Mesenchymal stem cell (in vitro differentiated cells and primary cell): ENCODE data around the gene CDKN1A.
A peak's percentile ranks its signal among the peaks of the same experiment; 100 is the strongest.

ENCODE experiments used
- DNase-seq: peaks from one replicate; pipeline ENCODE4 v3.0.0-alpha.2; 2013
- H2AFZ ChIP-seq: one replicate; pipeline ENCODE4 v1.6.1; 2013; ENCODE audit warnings: low read depth, mild to moderate bottlenecking, control low read depth, inconsistent platforms, low read length, moderate library complexity
- H2AK5ac ChIP-seq: 2 replicates; pipeline ENCODE4 v1.6.1; 2013; ENCODE audit warnings: low read length, moderate library complexity, mild to moderate bottlenecking, inconsistent platforms; ENCODE audit not compliant: severe bottlenecking
- H2BK120ac ChIP-seq: one replicate; pipeline ENCODE4 v1.6.1; 2013; ENCODE audit warnings: low read depth, mild to moderate bottlenecking, inconsistent platforms, low read length, moderate library complexity
- H2BK12ac ChIP-seq, 2 experiments: one replicate each; pipeline ENCODE4 v1.6.1; 2013; ENCODE audit warnings: inconsistent platforms in 2 of 2, low read length in 2 of 2, mild to moderate bottlenecking in 2 of 2, moderate library complexity in 2 of 2, control low read depth in 1 of 2
- H2BK15ac ChIP-seq: one replicate; pipeline ENCODE4 v1.6.1; 2013; ENCODE audit warnings: mild to moderate bottlenecking, low read depth, inconsistent platforms; ENCODE audit not compliant: poor library complexity, severe bottlenecking
- H2BK5ac ChIP-seq: 2 replicates; pipeline ENCODE4 v1.6.1; 2013; ENCODE audit warnings: low read depth, mild to moderate bottlenecking, low read length, control low read depth, inconsistent platforms; ENCODE audit not compliant: poor library complexity, severe bottlenecking
- H3K14ac ChIP-seq, 2 experiments: one replicate each; pipeline ENCODE4 v1.6.1; 2013; ENCODE audit warnings: inconsistent platforms in 2 of 2, low read length in 2 of 2, control low read depth in 1 of 2, mild to moderate bottlenecking in 1 of 2, moderate library complexity in 1 of 2
- H3K18ac ChIP-seq, 2 experiments: one replicate each; pipeline ENCODE4 v1.6.1; 2013; ENCODE audit warnings: inconsistent platforms in 2 of 2, low read length in 2 of 2, control low read depth in 1 of 2, low read depth in 1 of 2, mild to moderate bottlenecking in 1 of 2
- H3K23ac ChIP-seq, 2 experiments: one replicate each; pipeline ENCODE4 v1.6.1; 2013; ENCODE audit warnings: inconsistent platforms in 2 of 2, low read length in 2 of 2, mild to moderate bottlenecking in 2 of 2, moderate library complexity in 2 of 2, control low read depth in 1 of 2
- H3K27ac ChIP-seq: 2 replicates; pipeline ENCODE4 v1.5.1; 2013; ENCODE audit warnings: mild to moderate bottlenecking, moderate library complexity, low read length, control low read depth, inconsistent platforms; ENCODE audit not compliant: poor library complexity, severe bottlenecking
- H3K27me3 ChIP-seq, 2 experiments: 2 replicates each; pipeline versions ENCODE4 v1.6.1 to v1.7.0; 2013; ENCODE audit warnings: low read length in 2 of 2, mild to moderate bottlenecking in 2 of 2, moderate library complexity in 2 of 2, control low read depth in 1 of 2, inconsistent platforms in 1 of 2; ENCODE audit not compliant: control insufficient read depth in 1 of 2, insufficient read depth in 1 of 2
- H3K36me3 ChIP-seq, 2 experiments: 2 replicates each; pipeline versions ENCODE4 v1.6.1 to v1.7.0; 2013; ENCODE audit warnings: low read length in 2 of 2, control low read depth in 1 of 2, inconsistent platforms in 1 of 2, low read depth in 1 of 2, mild to moderate bottlenecking in 1 of 2; ENCODE audit not compliant: insufficient read depth in 2 of 2, control insufficient read depth in 1 of 2
- H3K4ac ChIP-seq, 2 experiments: one replicate each; pipeline ENCODE4 v1.6.1; 2013; ENCODE audit warnings: inconsistent platforms in 2 of 2, low read length in 2 of 2, mild to moderate bottlenecking in 2 of 2, moderate library complexity in 2 of 2, control low read depth in 1 of 2, low read depth in 1 of 2
- H3K4me1 ChIP-seq: 2 replicates; pipeline ENCODE4 v1.6.1; 2013; ENCODE audit warnings: low read depth, low read length, control low read depth; ENCODE audit not compliant: control insufficient read depth, insufficient read depth
- H3K4me2 ChIP-seq: 2 replicates; pipeline ENCODE4 v1.6.1; 2013; ENCODE audit warnings: low read length, mild to moderate bottlenecking, inconsistent platforms; ENCODE audit not compliant: poor library complexity, severe bottlenecking
- H3K4me3 ChIP-seq, 2 experiments: 2 replicates each; pipeline versions ENCODE4 v1.5.1 to v1.7.0; 2013; ENCODE audit warnings: low read length in 2 of 2, mild to moderate bottlenecking in 2 of 2, control low read depth in 1 of 2, low read depth in 1 of 2; ENCODE audit not compliant: insufficient read depth in 1 of 2
- H3K79me1 ChIP-seq: replicated peaks from 2 replicates; pipeline ENCODE4 v1.6.1; 2013; ENCODE audit warnings: mild to moderate bottlenecking, control low read depth, low read length, inconsistent platforms; ENCODE audit not compliant: poor library complexity, severe bottlenecking
- H3K9ac ChIP-seq: 2 replicates; pipeline ENCODE4 v1.7.0; 2013; ENCODE audit warnings: mild to moderate bottlenecking, low read length, moderate library complexity
- H3K9me3 ChIP-seq: 2 replicates; pipeline ENCODE4 v1.7.0; 2013; ENCODE audit warnings: mild to moderate bottlenecking, low read length; ENCODE audit not compliant: control insufficient read depth
- H4K8ac ChIP-seq: one replicate; pipeline ENCODE4 v1.6.1; 2013; ENCODE audit warnings: inconsistent platforms, mild to moderate bottlenecking, low read length, moderate library complexity
- H4K91ac ChIP-seq: one replicate; pipeline ENCODE4 v1.6.1; 2013; ENCODE audit warnings: mild to moderate bottlenecking, low read length, inconsistent platforms
- WGBS: methylation state at CpG from one replicate; pipeline ENCODE4 v1.1.7; 2013; ENCODE audit warnings: mixed read lengths; 5-methylcytosine and 5-hydroxymethylcytosine counted together

CDKN1A gene

GRCh38 chr6:36725581-36725980 lies 47.1 kb downstream of the CDKN1A start:
- H3K4me1 ChIP-seq, result peaks cover 5% of the 10 kb centered on the region
- no peak overlapping the region for H4K91ac ChIP-seq
- H3K27me3 ChIP-seq, result peaks cover 0 to 3% of the 10 kb centered on the region in 2 experiments
- no peak overlapping the region for H2AFZ ChIP-seq
- 86% methylated on average over 7 of the region's 7 CpGs for whole genome bisulfite sequencing
- no peak overlapping the region for H3K4me3 ChIP-seq
- no peak overlapping the region for H2AK5ac ChIP-seq
- H3K27ac ChIP-seq, result no peak overlapping the region
- no peak overlapping the region for H2BK12ac ChIP-seq
- no peak overlapping the region for H3K14ac ChIP-seq
- no peak overlapping the region for H2BK15ac ChIP-seq
- no peak overlapping the region for H3K18ac ChIP-seq
- no peak overlapping the region for H3K4ac ChIP-seq
- H3K23ac ChIP-seq, result no peak overlapping the region
- H4K8ac ChIP-seq, result no peak overlapping the region
- H3K9ac ChIP-seq, result no peak overlapping the region
- no peak overlapping the region for H3K4me2 ChIP-seq
- H3K79me1 ChIP-seq, result no peaks in the 10 kb centered on the region
- no peak overlapping the region for H2BK5ac ChIP-seq
- H3K9me3 ChIP-seq, result no peaks in the 10 kb centered on the region
- no peaks in the 10 kb centered on the region for H3K36me3 ChIP-seq
- no peak overlapping the region for H2BK120ac ChIP-seq
- DNase-seq, result no peak

DNA sequence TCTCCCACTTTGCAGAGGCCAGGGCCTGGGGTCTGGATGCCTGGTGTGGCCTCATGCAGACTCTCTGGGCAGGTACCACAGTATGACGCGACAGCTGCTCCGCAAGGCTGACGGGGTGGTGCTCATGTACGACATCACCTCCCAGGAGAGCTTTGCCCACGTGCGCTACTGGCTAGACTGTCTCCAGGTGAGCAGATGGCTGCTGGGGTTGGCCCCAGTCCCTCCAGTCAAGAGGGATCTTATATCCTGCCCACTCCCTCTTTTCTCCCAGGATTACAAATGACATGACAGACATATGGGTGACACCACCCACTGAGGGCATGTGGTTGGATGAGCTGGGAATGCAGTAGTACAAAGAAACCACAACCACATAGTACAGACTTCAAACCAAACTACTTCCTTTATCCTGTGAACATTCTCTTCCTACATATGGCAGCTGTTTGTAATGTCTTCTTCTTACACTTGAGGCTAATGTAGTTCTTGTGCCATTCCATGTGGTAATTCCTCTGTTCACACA lies 49.0 kb downstream of the CDKN1A start:
- Histone ChIP-seq H2BK15ac (no peak overlapping the region), H3K4ac (no peak overlapping the region), H3K4me2 (no peak overlapping the region), H2AK5ac (no peak overlapping the region), H3K23ac (no peak overlapping the region), H2BK12ac (no peak overlapping the region), H3K27ac (no peak overlapping the region), H2AFZ (no peak overlapping the region), H3K18ac (no peak overlapping the region), H3K79me1 (no peaks in the 10 kb centered on the region), H2BK5ac (no peak overlapping the region), H3K27me3 (peaks cover 0 to 2% of the 10 kb centered on the region in 2 experiments), H3K4me3 (no peak overlapping the region), H4K91ac (no peak overlapping the region), H4K8ac (no peak overlapping the region), H3K36me3 (no peaks in the 10 kb centered on the region), H3K4me1 (peaks cover 5% of the 10 kb centered on the region), H3K9ac (no peak overlapping the region), H2BK120ac (no peak overlapping the region), H3K14ac (no peak overlapping the region), H3K9me3 (no peaks in the 10 kb centered on the region)
- WGBS, result 89% methylated on average over 7 of the region's 7 CpGs
- peak; percentile 33 for DNase-seq

DNA sequence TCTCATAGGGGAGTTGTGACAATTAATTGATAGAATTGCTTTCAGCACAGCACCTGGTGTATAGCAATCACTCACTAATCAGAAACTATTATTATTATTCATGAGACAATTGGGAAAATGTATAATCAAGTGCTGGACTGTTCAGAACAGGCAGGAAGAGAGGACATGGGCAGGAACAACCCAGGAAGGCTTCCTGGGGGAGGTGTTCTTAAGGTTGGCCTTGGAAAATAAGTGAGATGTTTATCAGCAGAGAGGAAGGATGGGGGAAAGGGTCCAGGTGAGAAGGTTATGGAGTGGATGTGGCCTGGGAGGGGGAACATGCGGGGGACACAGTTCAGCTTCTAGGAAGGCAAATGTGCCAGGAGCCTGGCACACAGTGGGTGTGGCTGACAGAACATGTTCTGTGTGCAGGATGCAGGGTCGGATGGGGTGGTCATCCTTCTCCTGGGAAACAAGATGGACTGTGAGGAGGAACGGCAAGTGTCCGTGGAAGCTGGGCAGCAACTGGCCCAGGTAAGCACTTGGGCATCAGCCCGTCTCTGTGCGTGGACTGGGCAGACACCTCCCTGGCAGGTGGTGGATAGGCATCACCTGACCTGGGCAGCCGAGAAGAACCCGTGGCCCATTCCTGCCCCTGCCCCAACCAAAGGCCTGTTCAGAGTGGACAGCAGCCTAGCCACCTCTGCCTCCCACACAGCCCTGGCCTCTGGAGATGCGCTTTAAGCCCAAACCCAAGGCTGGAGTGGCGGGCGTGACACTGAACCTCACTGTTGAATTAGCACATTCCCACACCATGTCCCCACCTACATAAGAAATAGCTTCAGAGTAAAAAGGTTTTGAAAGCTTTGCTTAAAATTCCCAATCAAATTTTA lies 50.0 kb downstream of the CDKN1A start:
- Histone ChIP-seq H3K23ac (no peak overlapping the region), H3K27ac (no peak overlapping the region), H4K8ac (no peak overlapping the region), H3K14ac (peak overlapping the region in 1 of 2 experiments; percentile 18), H2BK120ac (no peak overlapping the region), H3K4me3 (peak overlapping the region in 1 of 2 experiments; percentile 3), H2BK12ac (peak overlapping the region in 1 of 2 experiments; percentile 37), H3K9me3 (no peaks in the 10 kb centered on the region), H2BK15ac (no peak overlapping the region), H3K9ac (peak overlapping the region; percentile 56), H2AK5ac (no peak overlapping the region), H4K91ac (no peak overlapping the region), H3K18ac (no peak overlapping the region), H3K36me3 (no peaks in the 10 kb centered on the region), H3K4ac (no peak overlapping the region), H2AFZ (no peak overlapping the region), H2BK5ac (no peak overlapping the region), H3K4me1 (peaks cover 5% of the 10 kb centered on the region), H3K4me2 (no peak overlapping the region), H3K27me3 (peaks cover 0 to 9% of the 10 kb centered on the region in 2 experiments), H3K79me1 (no peaks in the 10 kb centered on the region)
- 91% methylated on average over 11 of the region's 11 CpGs for WGBS
- no peak for DNase-seq

DNA sequence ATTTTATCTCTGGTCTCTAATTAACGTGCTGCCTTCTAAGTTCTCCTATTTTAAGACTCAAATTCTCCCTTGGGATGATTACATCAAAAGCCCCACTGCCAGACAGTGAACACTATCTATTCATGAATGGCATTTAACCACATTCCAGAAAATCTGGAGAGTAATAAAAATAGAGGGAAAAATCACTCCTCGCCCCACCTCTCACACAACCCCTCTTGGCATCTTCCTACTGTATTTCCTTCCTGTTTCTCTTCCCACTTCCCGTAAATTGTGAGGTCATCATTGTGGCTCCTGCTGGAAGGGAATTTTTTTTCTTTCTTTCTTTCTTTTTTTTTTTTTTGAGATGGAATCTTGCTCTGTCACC lies 50.6 kb downstream of the CDKN1A start:
- no peak overlapping the region for H3K4me3 ChIP-seq
- no peak overlapping the region for H2AFZ ChIP-seq
- H3K4me1 ChIP-seq, result peaks cover 5% of the 10 kb centered on the region
- H2BK15ac ChIP-seq, result no peak overlapping the region
- H3K9me3 ChIP-seq, result no peaks in the 10 kb centered on the region
- no peak overlapping the region for H3K23ac ChIP-seq
- H3K36me3 ChIP-seq, result no peaks in the 10 kb centered on the region
- no peak overlapping the region for H3K27ac ChIP-seq
- H3K4me2 ChIP-seq, result no peak overlapping the region
- H3K18ac ChIP-seq, result no peak overlapping the region
- H4K8ac ChIP-seq, result no peak overlapping the region
- WGBS, result 58% methylated on average over 1 of the region's 3 CpGs
- H3K14ac ChIP-seq, result no peak overlapping the region
- H2BK120ac ChIP-seq, result no peak overlapping the region
- H4K91ac ChIP-seq, result no peak overlapping the region
- H3K27me3 ChIP-seq, result peaks cover 0 to 10% of the 10 kb centered on the region in 2 experiments
- H3K9ac ChIP-seq, result peak overlapping the region; percentile 56
- no peak overlapping the region for H3K4ac ChIP-seq
- DNase-seq, result no peak
- H3K79me1 ChIP-seq, result no peaks in the 10 kb centered on the region
- no peak overlapping the region for H2BK5ac ChIP-seq
- no peak overlapping the region for H2BK12ac ChIP-seq
- no peak overlapping the region for H2AK5ac ChIP-seq
